DND-41 (cell line): ENCODE measurements around the gene ORAI2.

ENCODE experiments used
- EZH2 ChIP-seq: IDR thresholded peaks from 3 replicates; pipeline ENCODE4 v1.6.1; 2012; ENCODE audit warnings: borderline replicate concordance, low read depth, mild to moderate bottlenecking, moderate library complexity, low read length, inconsistent platforms; ENCODE audit not compliant: severe bottlenecking
- TF ChIP-seq, protein P1 (sequence below): IDR thresholded peaks from 2 replicates; pipeline ENCODE4 v1.5.1; 2012; ENCODE audit warnings: borderline replicate concordance, low read length, moderate library complexity, mild to moderate bottlenecking; ENCODE audit not compliant: poor library complexity, severe bottlenecking; ENCODE audit errors: extremely low read depth

DNA sequence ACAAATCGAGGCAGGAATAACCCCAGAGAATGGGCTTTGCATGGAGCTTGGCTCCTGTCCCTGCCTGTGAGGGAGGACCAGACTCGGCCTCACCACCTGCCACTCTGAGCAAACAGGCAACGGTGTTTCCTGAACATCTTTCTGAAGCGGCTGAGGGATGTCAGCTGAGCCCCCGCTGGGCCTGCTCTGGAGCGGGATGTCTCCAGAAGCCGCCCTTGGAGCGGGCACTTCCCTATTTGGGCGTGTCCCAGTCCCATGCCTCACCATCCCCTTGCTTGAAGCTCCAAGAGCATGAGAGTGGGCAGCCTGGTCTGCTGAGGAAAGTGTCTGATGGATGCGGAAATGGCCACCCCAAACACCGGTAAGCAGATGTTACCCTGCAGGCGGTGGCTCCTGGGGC, 21.1 kb downstream of the ORAI2 start:
- no peak for TF ChIP-seq EZH2
- TF ChIP-seq, protein P1, sequence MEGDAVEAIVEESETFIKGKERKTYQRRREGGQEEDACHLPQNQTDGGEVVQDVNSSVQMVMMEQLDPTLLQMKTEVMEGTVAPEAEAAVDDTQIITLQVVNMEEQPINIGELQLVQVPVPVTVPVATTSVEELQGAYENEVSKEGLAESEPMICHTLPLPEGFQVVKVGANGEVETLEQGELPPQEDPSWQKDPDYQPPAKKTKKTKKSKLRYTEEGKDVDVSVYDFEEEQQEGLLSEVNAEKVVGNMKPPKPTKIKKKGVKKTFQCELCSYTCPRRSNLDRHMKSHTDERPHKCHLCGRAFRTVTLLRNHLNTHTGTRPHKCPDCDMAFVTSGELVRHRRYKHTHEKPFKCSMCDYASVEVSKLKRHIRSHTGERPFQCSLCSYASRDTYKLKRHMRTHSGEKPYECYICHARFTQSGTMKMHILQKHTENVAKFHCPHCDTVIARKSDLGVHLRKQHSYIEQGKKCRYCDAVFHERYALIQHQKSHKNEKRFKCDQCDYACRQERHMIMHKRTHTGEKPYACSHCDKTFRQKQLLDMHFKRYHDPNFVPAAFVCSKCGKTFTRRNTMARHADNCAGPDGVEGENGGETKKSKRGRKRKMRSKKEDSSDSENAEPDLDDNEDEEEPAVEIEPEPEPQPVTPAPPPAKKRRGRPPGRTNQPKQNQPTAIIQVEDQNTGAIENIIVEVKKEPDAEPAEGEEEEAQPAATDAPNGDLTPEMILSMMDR: no peak
